Omental fat pad (tissue), 4 donors: ENCODE results near the gene AP4E1. TPM values are rescaled to one million over a fixed set of nuclear protein-coding genes. Genes with fewer than 3 reads are reported as not detected.

Experiments
- ATAC-seq: fragments of 150-250 bp; one replicate; pipeline ENCODE4 v1.9.1; 2016; ENCODE audit warnings: mild to moderate bottlenecking, moderate library complexity; ENCODE audit not compliant: low FRiP score
- DNase-seq: peaks from one replicate; pipeline ENCODE4 v3.0.0-alpha.2; 2019; ENCODE audit warnings: low spot score
- total RNA-seq, 4 donors: library from RNA; depleted of rRNA; stranded (reverse); fragments of >200 nt; gene quantifications; one replicate each; pipeline ENCODE4 v1.1.0, GENCODE V29; 2016
- TF ChIP-seq, protein P1 (sequence below), 3 donors: fragments of 450-650 bp; IDR thresholded peaks; one replicate each; pipeline ENCODE4 v1.5.1; 2016 to 2017; ENCODE audit warnings: antibody characterized with exemption in 3 of 3, mild to moderate bottlenecking in 3 of 3, moderate library complexity in 2 of 3

Gene AP4E1
- total RNA-seq, 4 donors from 2014 or later: 7.3 to 8.5 (median 7.9) TPM

DNA sequence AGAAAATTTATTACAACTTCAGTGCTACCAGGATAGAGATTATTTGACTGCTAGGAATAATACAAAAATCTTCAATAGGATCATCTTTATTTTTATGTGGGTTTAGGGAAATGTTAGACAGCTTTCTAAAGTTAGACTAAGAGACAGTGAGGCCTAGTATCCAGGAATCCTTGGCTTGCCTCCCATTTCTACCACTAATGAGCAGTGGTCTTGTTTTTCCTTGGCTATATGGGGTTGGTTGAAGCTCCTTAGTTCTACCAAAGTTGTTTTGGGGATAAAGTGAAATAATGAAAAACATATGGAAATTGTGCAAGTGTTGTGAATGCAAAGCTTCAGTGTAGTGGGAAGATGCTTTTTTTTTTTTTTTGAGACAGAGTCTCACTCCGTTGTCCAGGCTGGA, 16.8 kb downstream of the AP4E1 start:
- no peak for ATAC-seq
- DNase-seq: no peak
- TF ChIP-seq, protein P1, sequence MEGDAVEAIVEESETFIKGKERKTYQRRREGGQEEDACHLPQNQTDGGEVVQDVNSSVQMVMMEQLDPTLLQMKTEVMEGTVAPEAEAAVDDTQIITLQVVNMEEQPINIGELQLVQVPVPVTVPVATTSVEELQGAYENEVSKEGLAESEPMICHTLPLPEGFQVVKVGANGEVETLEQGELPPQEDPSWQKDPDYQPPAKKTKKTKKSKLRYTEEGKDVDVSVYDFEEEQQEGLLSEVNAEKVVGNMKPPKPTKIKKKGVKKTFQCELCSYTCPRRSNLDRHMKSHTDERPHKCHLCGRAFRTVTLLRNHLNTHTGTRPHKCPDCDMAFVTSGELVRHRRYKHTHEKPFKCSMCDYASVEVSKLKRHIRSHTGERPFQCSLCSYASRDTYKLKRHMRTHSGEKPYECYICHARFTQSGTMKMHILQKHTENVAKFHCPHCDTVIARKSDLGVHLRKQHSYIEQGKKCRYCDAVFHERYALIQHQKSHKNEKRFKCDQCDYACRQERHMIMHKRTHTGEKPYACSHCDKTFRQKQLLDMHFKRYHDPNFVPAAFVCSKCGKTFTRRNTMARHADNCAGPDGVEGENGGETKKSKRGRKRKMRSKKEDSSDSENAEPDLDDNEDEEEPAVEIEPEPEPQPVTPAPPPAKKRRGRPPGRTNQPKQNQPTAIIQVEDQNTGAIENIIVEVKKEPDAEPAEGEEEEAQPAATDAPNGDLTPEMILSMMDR (IDR thresholded peaks at IDR 0.05): no peak

DNA sequence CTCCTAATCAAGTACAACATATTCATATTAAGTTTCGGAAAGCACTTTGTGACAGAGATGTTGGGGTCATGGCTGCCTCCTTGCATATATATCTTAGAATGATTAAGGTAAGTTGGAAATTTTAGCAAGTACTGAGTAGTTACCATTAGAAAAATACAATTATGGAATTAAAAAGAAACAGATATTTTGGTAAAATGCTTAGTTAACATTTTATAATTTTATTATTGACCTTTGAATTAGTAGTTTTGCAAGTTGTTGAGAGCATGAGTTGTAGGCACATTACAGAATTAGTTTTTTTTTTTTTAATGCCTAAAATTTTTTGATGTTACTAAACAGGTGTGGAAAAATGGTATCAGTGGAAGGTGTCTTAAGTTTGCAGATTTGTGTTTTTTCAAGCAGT, 20.6 kb downstream of the AP4E1 start:
- ATAC-seq: no peak
- no peak for DNase-seq
- TF ChIP-seq, protein P1 (IDR thresholded peaks at IDR 0.05): no peak

DNA sequence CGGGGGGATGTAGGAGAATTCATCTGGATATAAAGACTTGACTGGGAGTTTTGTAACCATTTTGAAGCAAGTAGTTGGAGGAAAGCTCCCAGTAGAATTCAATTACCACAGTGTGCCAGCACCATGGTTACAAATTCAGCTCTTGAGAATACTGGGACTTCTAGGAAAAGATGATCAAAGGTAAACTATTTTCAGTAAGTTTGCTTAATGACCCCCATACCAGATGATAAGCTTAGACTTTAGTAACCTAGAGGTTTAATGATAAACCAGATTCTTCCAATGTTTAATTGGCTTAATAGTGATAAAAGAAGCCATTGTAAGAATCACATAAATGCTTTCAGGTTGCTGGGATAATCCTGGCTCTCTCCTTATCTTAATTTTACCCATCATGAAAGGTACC, 22.3 kb downstream of the AP4E1 start:
- ATAC-seq: no peak
- TF ChIP-seq, protein P1 (IDR thresholded peaks at IDR 0.05): no peak
- no peak for DNase-seq

DNA sequence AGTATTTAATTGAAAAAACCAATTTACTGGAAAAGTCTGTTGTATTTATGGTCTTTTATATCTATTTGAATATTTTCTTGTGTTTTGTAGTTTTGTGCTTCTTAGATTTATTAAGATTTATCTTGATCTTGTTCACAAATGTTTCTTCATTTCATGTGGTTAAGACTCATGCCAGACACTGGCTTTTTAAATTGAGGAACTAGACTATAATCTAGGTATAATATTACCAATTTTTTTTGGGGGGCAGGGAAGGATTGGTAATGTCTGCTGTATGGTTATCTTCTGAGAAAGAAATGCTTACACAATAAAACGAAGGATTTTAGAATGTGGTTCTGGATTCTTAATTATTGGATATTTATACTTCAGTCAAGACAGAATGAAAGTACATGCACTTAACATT, 24.9 kb downstream of the AP4E1 start:
- TF ChIP-seq, protein P1 (IDR thresholded peaks at IDR 0.05): no peak
- DNase-seq (no peak), ATAC-seq (no peak)

DNA sequence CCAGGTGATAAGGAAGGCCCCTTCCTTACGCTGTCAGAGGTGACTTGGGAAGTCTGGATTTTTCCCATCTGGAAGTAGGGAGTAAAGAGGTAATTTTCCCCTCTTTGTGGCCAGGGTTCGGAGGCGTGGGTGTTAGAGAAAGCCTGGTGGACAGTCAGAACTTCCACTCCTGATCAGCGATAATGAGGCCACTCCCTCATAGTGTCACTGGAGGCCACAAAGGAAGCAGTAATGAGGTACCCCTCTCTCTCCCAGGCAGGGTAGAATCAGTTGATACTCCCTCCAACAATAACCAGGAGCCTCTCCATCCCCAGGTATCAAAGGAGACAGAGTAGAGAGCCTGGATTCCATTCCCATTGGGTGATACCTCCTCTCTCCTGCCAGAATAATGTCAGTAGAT, 30.0 kb downstream of the AP4E1 start:
- ATAC-seq (no peak), DNase-seq (no peak)
- TF ChIP-seq, protein P1 (IDR thresholded peaks at IDR 0.05): no peak

DNA sequence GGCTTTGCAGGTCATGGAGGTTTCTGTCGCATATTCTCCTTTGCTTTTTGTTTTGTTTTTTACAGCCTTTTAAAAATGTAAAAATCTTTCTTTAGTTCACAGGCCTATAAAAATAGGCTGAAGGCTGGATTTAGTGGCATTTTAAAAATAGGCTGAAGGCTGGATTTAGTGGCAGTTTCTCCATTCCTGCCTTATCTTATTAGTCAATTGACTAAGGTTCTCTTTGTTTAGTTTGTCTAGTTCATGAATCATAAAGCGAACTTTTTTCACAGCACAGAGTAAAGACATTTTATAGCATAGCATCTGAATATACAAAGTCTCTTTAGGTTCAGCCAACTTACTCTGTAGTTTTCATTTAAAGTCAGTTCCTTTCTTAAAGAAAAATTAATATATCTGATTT, 31.4 kb downstream of the AP4E1 start:
- DNase-seq (no peak), ATAC-seq (no peak)
- TF ChIP-seq, protein P1 (IDR thresholded peaks at IDR 0.05): no peak

DNA sequence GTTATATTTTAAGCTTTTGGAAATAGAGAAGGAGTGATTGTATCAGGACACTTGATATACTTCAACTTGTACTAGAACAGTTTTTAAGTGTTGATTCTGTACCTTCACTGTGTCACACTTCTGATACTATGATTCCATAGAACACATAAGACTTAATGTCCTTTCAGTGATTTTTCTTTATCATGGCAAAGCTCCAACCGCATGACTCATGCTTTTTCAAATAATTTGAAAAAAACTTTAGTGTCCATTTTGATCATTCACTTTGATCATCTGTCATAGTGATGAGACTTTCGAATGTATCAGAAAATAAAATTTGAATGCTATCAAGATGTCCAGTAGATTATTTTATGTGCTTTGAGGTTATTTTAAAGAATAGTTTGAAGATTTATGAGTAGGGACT, 32.0 kb downstream of the AP4E1 start:
- DNase-seq (no peak), ATAC-seq (no peak)
- TF ChIP-seq, protein P1 (IDR thresholded peaks at IDR 0.05): no peak
